OCI-LY1 (cell line): Measurements from ENCODE around the gene SIK3.

Experiments
- EZH2 ChIP-seq: fragments of 200-600 bp; sonication (generic), shearing (Covaris generic); IDR thresholded peaks from 2 replicates; pipeline ENCODE4 v1.8.0; 2017; ENCODE audit warnings: borderline replicate concordance, mixed run types, mild to moderate bottlenecking, antibody characterized with exemption, low read length, moderate library complexity, mixed read lengths
- TF ChIP-seq, protein P1 (sequence below): fragments of 200-600 bp; sonication (generic), shearing (Covaris generic); IDR thresholded peaks from 2 replicates; pipeline ENCODE4 v1.5.1; 2017; ENCODE audit warnings: mild to moderate bottlenecking, antibody characterized with exemption, low read length, moderate library complexity, mixed read lengths

DNA sequence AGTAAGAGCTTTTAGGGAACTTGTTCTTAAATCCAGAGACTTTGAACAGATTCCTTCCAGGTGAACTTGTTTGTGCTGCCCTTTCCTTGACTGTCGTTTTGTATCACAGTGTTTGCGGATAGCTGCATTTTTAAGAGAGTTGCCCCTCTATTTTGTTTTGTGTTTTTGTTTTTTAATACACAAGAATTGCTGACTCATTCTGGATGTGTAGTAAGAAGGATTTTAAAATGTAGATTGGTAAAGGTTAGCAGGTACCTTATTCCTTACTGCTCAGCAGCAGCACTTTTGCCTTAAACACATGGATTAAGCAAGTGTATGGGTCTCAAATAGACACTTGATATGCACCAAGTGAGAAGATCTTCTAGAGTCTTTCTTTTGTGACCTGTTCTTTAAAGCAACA is 297.6 kb downstream of the SIK3 start:
- TF ChIP-seq, protein P1, sequence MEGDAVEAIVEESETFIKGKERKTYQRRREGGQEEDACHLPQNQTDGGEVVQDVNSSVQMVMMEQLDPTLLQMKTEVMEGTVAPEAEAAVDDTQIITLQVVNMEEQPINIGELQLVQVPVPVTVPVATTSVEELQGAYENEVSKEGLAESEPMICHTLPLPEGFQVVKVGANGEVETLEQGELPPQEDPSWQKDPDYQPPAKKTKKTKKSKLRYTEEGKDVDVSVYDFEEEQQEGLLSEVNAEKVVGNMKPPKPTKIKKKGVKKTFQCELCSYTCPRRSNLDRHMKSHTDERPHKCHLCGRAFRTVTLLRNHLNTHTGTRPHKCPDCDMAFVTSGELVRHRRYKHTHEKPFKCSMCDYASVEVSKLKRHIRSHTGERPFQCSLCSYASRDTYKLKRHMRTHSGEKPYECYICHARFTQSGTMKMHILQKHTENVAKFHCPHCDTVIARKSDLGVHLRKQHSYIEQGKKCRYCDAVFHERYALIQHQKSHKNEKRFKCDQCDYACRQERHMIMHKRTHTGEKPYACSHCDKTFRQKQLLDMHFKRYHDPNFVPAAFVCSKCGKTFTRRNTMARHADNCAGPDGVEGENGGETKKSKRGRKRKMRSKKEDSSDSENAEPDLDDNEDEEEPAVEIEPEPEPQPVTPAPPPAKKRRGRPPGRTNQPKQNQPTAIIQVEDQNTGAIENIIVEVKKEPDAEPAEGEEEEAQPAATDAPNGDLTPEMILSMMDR: no peak
- TF ChIP-seq EZH2: no peak
